GM12878 (cell line): ENCODE results near the gene CEND1. TPM values are rescaled to one million over a fixed set of nuclear protein-coding genes. Genes with fewer than 3 reads are reported as not detected.
A peak's percentile ranks its signal among the peaks of the same experiment; 100 is the strongest.

Source experiments
- BCL11A ChIP-seq: IDR thresholded peaks from 2 replicates; pipeline ENCODE4 v1.6.1; 2011; ENCODE audit warnings: low read depth, low read length
- CBFB ChIP-seq: IDR thresholded peaks from 2 replicates; pipeline ENCODE4 v1.6.1; 2016; ENCODE audit warnings: antibody characterized with exemption, low read depth
- FOS ChIP-seq: IDR thresholded peaks from 3 replicates; pipeline ENCODE4 v1.6.1; 2011; ENCODE audit warnings: borderline replicate concordance; ENCODE audit not compliant: insufficient read length; ENCODE audit errors: extremely low read depth
- IRF4 ChIP-seq: IDR thresholded peaks from 2 replicates; pipeline ENCODE4 v1.6.1; 2011; ENCODE audit warnings: low read depth, low read length
- NFIC ChIP-seq: IDR thresholded peaks from 2 replicates; pipeline ENCODE4 v1.6.1; 2012; ENCODE audit warnings: low read depth, mild to moderate bottlenecking, inconsistent platforms, low read length, moderate library complexity
- NFYA ChIP-seq: IDR thresholded peaks from 2 replicates; pipeline ENCODE4 v1.6.1; 2011; ENCODE audit warnings: low read depth, mild to moderate bottlenecking, low read length, improper control_type of control experiment, borderline replicate concordance
- NR2F1 ChIP-seq: fragments of 450-650 bp; conservative IDR thresholded peaks from 2 replicates; pipeline ENCODE4 v1.6.1; 2017; ENCODE audit warnings: mild to moderate bottlenecking
- POLR2A ChIP-seq: IDR thresholded peaks from 2 replicates; pipeline ENCODE4 v1.6.1; 2011; ENCODE audit warnings: low read depth, mild to moderate bottlenecking, low read length
- SREBF2 ChIP-seq: IDR thresholded peaks from 2 replicates; pipeline ENCODE4 v1.6.1; 2012; ENCODE audit warnings: mild to moderate bottlenecking, low read length
- TARDBP ChIP-seq: IDR thresholded peaks from 2 replicates; pipeline ENCODE4 v1.6.1; 2016; ENCODE audit warnings: borderline replicate concordance
- polyA plus RNA-seq, 11 experiments: library from polyadenylated mRNA; depleted of rRNA in 4 of 11; unstranded in 6 of 11; stranded (reverse) in 5 of 11; fragments of >200 nt; fragmentation: Nextera tagmentation in 4 of 11; fragmentation: Illumina TruSeq in 1 of 11; extraction: Ambion mirVana in 4 of 11; extraction: Trizol in 1 of 11; gene quantifications; 1 replicate in 1 of 11; 2 replicates in 10 of 11; pipeline versions ENCODE4 v1.2.1 to v1.2.3, GENCODE V29; 2011 to 2016; ENCODE audit warnings: inconsistent platforms in 2 of 11, missing spikeins in 2 of 11, low read depth in 1 of 11
- total RNA-seq, 4 experiments: library from RNA; depleted of rRNA in 3 of 4; stranded (reverse); fragments of >200 nt in 3 of 4; fragmentation: Illumina TruSeq in 1 of 4; extraction: Trizol in 1 of 4; gene quantifications; 2 replicates each; pipeline versions ENCODE4 v1.2.1 to v1.2.3, GENCODE V29; 2013 to 2021
- TF ChIP-seq, protein P1 (sequence below): fragments of 450-650 bp; IDR thresholded peaks from 2 replicates; pipeline ENCODE4 v1.6.1; 2016; ENCODE audit warnings: mild to moderate bottlenecking
- TF ChIP-seq, protein P2 (sequence below): fragments of 150-350 bp; IDR thresholded peaks from 2 replicates; pipeline ENCODE4 v1.6.1; 2016; ENCODE audit warnings: low read depth, low read length
- TF ChIP-seq, protein P3 (sequence below): fragments of 450-650 bp; formaldehyde crosslinking; IDR thresholded peaks from 2 replicates; pipeline ENCODE4 v1.4.0; 2020; ENCODE audit warnings: mild to moderate bottlenecking, moderate library complexity
- TF ChIP-seq, protein P4 (sequence below): IDR thresholded peaks from 2 replicates; pipeline ENCODE4 v1.6.1; 2012; ENCODE audit warnings: improper control_type of control experiment, low read depth, low read length; ENCODE audit not compliant: insufficient replicate concordance

Gene CEND1
- total and polyA plus RNA-seq, 10 of the 15 experiments (the other 5 are each of a cell fraction or from before 2014, with no cell fraction given): 0.31 to 13.6 (median 7.2) TPM; not detected in 1

DNA sequence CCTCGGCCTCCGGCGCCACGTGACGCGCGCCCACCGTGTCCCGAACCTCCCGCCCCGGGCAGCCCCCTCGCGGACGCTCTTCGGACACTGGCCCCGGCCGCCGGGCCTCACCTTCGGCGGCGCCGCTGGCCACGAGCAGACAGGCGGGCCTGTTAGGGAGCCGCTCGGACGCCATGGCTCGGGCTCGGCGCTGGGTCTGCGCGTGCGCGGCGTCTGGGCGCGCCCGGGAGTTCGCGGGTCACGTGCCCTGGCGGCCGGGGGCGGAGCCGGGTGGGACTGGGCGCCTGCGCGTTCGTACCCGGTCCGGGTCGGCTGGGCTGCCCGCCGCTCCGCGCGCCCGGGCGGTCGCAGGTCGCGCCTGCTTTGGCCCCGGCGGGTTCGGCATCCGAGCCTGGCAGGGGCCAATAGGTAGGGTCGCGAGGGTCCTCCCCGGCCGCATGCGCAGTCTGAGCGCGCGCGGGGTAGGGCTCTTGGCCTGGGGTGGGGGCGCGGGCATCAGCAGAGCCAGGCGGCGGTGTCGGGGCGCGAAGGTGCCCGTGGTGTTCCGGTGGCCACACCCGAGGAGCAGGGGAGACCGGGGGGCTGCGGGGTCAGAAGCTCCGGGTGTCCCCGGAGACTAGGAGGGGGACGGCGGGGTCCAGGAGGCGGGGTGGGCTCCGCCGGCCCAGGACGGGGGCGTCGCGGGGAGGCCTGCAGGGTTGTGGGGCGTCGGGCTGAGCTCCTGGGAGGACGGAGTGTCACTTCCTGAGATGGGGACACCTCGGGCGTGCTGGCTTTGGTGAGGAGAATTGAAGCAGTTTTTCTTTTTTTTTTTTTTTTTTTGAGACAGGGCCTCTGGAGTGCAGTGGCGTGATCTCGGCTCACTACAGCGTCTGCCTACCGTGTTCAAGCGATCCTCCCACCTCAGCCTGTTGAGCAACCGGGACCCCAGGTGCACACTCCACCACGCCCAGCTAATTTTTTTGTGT, 12.3 kb downstream of the CEND1 start, which contains the start of gene GATD1 (continued):
- TF ChIP-seq, protein P1, sequence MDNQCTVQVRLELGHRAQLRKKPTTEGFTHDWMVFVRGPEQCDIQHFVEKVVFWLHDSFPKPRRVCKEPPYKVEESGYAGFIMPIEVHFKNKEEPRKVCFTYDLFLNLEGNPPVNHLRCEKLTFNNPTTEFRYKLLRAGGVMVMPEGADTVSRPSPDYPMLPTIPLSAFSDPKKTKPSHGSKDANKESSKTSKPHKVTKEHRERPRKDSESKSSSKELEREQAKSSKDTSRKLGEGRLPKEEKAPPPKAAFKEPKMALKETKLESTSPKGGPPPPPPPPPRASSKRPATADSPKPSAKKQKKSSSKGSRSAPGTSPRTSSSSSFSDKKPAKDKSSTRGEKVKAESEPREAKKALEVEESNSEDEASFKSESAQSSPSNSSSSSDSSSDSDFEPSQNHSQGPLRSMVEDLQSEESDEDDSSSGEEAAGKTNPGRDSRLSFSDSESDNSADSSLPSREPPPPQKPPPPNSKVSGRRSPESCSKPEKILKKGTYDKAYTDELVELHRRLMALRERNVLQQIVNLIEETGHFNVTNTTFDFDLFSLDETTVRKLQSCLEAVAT: 0 out of 2 replicates have a peak, but pooled peaks have one; percentile 23
- TF ChIP-seq NFYA (no peak), SREBF2 (no peak), IRF4 (no peak), BCL11A (no peak), CBFB (no peak), POLR2A (peak; percentile 88), TARDBP (no peak), FOS (no peak), NFIC (no peak), NR2F1 (peak; percentile 76; the same call in 1 of the 2 replicates)
- TF ChIP-seq, protein P2, sequence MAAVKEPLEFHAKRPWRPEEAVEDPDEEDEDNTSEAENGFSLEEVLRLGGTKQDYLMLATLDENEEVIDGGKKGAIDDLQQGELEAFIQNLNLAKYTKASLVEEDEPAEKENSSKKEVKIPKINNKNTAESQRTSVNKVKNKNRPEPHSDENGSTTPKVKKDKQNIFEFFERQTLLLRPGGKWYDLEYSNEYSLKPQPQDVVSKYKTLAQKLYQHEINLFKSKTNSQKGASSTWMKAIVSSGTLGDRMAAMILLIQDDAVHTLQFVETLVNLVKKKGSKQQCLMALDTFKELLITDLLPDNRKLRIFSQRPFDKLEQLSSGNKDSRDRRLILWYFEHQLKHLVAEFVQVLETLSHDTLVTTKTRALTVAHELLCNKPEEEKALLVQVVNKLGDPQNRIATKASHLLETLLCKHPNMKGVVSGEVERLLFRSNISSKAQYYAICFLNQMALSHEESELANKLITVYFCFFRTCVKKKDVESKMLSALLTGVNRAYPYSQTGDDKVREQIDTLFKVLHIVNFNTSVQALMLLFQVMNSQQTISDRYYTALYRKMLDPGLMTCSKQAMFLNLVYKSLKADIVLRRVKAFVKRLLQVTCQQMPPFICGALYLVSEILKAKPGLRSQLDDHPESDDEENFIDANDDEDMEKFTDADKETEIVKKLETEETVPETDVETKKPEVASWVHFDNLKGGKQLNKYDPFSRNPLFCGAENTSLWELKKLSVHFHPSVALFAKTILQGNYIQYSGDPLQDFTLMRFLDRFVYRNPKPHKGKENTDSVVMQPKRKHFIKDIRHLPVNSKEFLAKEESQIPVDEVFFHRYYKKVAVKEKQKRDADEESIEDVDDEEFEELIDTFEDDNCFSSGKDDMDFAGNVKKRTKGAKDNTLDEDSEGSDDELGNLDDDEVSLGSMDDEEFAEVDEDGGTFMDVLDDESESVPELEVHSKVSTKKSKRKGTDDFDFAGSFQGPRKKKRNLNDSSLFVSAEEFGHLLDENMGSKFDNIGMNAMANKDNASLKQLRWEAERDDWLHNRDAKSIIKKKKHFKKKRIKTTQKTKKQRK: no peak
- TF ChIP-seq, protein P3, sequence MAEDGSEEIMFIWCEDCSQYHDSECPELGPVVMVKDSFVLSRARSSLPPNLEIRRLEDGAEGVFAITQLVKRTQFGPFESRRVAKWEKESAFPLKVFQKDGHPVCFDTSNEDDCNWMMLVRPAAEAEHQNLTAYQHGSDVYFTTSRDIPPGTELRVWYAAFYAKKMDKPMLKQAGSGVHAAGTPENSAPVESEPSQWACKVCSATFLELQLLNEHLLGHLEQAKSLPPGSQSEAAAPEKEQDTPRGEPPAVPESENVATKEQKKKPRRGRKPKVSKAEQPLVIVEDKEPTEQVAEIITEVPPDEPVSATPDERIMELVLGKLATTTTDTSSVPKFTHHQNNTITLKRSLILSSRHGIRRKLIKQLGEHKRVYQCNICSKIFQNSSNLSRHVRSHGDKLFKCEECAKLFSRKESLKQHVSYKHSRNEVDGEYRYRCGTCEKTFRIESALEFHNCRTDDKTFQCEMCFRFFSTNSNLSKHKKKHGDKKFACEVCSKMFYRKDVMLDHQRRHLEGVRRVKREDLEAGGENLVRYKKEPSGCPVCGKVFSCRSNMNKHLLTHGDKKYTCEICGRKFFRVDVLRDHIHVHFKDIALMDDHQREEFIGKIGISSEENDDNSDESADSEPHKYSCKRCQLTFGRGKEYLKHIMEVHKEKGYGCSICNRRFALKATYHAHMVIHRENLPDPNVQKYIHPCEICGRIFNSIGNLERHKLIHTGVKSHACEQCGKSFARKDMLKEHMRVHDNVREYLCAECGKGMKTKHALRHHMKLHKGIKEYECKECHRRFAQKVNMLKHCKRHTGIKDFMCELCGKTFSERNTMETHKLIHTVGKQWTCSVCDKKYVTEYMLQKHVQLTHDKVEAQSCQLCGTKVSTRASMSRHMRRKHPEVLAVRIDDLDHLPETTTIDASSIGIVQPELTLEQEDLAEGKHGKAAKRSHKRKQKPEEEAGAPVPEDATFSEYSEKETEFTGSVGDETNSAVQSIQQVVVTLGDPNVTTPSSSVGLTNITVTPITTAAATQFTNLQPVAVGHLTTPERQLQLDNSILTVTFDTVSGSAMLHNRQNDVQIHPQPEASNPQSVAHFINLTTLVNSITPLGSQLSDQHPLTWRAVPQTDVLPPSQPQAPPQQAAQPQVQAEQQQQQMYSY: 0 out of 2 replicates have a peak, but pooled peaks have one; percentile 11
- TF ChIP-seq, protein P4, sequence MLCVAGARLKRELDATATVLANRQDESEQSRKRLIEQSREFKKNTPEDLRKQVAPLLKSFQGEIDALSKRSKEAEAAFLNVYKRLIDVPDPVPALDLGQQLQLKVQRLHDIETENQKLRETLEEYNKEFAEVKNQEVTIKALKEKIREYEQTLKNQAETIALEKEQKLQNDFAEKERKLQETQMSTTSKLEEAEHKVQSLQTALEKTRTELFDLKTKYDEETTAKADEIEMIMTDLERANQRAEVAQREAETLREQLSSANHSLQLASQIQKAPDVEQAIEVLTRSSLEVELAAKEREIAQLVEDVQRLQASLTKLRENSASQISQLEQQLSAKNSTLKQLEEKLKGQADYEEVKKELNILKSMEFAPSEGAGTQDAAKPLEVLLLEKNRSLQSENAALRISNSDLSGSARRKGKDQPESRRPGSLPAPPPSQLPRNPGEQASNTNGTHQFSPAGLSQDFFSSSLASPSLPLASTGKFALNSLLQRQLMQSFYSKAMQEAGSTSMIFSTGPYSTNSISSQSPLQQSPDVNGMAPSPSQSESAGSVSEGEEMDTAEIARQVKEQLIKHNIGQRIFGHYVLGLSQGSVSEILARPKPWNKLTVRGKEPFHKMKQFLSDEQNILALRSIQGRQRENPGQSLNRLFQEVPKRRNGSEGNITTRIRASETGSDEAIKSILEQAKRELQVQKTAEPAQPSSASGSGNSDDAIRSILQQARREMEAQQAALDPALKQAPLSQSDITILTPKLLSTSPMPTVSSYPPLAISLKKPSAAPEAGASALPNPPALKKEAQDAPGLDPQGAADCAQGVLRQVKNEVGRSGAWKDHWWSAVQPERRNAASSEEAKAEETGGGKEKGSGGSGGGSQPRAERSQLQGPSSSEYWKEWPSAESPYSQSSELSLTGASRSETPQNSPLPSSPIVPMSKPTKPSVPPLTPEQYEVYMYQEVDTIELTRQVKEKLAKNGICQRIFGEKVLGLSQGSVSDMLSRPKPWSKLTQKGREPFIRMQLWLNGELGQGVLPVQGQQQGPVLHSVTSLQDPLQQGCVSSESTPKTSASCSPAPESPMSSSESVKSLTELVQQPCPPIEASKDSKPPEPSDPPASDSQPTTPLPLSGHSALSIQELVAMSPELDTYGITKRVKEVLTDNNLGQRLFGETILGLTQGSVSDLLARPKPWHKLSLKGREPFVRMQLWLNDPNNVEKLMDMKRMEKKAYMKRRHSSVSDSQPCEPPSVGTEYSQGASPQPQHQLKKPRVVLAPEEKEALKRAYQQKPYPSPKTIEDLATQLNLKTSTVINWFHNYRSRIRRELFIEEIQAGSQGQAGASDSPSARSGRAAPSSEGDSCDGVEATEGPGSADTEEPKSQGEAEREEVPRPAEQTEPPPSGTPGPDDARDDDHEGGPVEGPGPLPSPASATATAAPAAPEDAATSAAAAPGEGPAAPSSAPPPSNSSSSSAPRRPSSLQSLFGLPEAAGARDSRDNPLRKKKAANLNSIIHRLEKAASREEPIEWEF: no peak
